SH-SY5Y (cell line): ENCODE results near the gene STEAP4.

Source experiments
- GATA2 ChIP-seq: IDR thresholded peaks from 2 replicates; pipeline ENCODE4 v1.6.1; 2011; ENCODE audit warnings: mild to moderate bottlenecking, low read depth, low read length
- GATA3 ChIP-seq: IDR thresholded peaks from 2 replicates; pipeline ENCODE4 v1.6.1; 2011; ENCODE audit warnings: low read depth, mild to moderate bottlenecking, low read length, moderate library complexity

The STEAP4 gene

DNA sequence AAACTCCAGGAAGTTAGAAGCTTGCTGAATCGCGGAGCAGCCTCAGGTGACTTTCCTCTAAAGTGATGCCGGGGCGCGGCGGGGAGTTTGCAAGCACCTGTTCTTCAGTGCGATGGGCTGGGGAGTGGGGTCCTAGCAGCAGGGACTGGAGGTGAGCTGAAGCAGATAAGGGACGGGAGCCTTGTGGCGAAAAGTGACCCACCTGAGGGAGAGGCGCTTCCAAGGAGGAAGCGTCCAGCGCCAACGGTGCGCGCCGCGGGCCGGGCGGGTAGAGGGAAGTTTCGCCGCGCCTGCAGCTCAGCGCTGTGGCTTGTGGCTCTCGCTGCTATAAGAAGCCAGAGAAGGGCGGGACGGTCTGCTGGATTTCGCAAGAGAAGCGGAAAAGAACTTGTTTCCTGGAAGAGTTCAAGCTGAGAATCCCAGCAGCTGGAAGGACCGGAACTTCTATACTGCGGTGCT is at the start of gene STEAP4:
STEAP4 (minus strand) TSS at position 305 of the 459 bp plus-strand sequence. CDS start 22,625 bp downstream, outside the sequence.
- TF ChIP-seq GATA3 = no peak
- no peak for TF ChIP-seq GATA2

DNA sequence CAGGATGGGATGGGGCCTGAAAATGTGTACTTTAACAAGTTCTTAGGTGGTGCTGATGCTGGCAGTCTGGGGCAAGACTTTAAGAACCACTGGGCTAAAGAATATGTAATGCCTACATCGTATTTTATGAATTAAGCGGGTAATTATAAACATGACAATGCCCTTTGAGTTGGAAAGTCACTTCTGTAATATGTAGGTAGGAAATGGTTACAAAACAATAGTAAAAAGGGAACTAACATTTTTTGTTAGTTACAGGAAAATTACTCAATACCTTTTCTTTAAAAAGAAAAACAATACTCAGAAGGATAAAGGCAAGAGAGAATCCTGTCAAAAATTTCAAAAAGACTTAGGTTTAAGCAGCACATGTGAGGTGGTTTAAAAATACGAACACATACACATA is 48.3 kb upstream of the STEAP4 start:
- TF ChIP-seq GATA3 (no peak), GATA2 (no peak)

DNA sequence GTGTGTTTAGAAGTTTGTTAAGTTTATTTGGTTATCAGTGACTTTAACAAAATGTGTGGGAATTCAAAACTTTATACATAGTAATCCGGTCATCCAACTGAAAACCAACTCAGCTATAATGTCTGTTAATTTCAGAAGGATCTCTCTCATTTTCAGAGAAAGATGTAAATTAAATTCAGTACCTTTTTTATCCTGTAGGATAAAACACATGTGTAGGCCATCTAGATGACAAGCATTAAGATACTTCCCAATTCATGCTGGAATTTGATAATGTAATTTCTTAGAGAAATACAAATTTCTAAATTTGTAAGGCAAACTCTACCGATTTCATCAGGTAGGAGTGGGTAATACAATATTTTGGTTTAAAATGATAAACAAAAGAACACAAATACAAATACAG is 43.4 kb upstream of the STEAP4 start:
- no peak for TF ChIP-seq GATA2
- TF ChIP-seq GATA3 = no peak

DNA sequence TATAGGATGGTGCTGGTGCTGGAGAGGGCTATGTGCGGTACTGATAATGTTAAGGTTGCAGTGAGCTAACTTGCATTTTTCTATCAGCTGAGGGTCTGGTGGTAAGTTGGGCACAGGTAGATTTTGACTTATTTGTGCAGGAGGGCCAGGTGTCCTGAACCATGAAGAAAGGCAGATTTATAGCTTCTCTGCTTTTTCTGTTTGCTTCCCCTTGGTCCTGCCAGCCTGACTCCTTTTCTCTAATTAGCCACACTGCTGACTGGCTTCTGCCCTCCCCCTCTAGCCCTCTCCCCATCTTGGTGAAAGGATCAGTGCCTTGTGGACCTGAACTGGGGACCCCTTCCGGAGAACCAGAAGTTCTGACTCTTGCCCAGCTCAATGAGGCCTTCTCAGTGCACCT is 40.8 kb upstream of the STEAP4 start:
- TF ChIP-seq GATA2 = no peak

DNA sequence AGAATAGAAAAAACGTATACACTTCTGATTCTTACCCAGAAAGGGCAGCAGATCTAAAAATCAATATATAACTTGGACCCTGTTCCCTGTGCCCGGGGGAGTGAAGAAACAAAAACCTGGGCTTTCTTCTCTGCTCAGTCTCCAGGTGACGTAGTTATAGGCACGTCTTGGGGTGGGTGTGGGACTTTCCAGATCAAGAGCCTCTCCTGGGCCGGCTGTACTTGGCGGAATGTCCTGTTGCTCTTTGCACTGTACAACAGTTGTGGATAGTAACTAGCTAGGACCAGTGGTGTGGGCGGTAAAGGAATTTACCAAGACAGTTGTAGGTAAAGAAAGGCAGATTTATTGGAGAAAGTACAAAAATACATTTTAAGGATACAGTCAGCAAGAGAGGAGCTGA is 40.4 kb upstream of the STEAP4 start:
- no peak for TF ChIP-seq GATA2
- no peak for TF ChIP-seq GATA3

DNA sequence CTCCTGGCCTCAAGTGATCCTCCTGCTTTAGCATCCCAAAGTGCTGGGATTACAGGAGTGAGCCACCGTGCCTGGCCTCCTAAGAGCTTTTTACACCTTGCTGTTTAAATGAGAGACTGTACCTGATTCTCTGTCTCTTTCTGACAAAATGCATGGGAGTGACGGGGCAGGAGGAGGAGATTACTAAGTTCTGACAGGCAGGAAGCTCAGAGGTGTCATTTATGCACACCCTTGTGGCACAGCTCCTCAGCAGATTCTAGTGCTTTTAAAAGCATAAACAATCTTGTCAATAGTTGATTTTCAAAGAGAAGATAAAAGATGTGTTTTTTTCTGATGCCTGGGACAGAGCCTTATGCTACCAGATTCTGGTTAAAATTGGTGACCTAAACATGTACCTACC is 39.7 kb upstream of the STEAP4 start:
- no peak for TF ChIP-seq GATA2
- no peak for TF ChIP-seq GATA3

DNA sequence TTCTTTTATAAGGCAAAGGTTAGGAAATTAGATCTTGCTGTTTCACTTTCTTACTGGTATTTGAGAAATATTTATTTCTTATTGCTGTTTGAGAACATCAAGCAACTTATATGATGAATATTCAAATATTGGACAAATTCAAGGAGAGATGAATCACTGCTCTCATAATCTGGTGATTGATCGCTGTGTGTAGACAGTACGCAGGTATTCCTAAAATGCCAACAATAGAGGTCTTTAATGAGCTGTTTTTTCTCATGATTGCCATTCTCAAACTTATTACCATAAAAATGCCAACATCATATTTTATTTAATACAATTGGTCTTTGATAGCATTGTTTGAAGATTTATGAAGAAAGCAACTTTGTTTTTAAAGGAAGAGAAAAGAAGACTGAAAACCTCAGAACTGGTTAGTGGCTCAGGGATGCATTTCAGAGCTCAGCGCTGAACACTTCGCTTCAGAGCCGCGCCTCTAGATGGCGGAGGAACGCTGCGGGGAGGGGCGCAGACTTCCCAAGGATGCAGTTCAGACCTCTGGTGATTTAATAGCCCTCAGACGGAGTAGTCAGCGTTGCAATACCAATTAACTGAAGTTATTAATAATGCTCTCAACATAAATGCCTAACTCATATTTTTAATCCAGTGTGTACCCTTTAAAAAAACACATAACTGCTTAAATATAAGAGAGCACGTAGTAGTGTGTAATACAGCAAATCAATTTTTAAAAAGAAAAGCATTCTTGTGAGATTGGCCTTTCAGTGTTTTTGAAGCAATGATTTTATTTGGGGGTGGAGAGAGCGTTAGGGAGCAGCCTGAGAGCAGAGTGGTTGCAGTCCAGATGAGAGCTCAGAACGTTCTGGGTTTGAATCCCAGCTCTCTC is 38.5 kb upstream of the STEAP4 start:
- TF ChIP-seq GATA2 = no peak
- TF ChIP-seq GATA3 = no peak

DNA sequence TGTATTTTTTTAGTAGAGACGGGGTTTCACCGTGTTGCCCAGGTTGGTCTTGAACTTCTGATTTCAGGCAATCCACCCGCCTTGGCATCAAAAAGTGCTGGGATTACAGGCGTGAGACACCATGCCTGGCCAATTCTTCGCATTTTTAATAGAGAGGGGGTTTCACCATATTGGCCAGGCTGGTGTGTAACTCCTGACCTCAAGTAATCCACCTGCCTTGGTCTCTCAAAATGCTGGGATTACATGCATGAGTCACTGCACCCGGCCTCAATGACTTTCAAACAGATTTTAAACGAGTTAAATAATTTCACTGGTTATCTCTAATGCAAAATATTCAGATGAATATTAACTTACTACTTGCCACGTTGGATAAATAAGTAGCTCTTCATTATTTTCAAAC is 37.6 kb upstream of the STEAP4 start:
- TF ChIP-seq GATA2 (no peak), GATA3 (no peak)

DNA sequence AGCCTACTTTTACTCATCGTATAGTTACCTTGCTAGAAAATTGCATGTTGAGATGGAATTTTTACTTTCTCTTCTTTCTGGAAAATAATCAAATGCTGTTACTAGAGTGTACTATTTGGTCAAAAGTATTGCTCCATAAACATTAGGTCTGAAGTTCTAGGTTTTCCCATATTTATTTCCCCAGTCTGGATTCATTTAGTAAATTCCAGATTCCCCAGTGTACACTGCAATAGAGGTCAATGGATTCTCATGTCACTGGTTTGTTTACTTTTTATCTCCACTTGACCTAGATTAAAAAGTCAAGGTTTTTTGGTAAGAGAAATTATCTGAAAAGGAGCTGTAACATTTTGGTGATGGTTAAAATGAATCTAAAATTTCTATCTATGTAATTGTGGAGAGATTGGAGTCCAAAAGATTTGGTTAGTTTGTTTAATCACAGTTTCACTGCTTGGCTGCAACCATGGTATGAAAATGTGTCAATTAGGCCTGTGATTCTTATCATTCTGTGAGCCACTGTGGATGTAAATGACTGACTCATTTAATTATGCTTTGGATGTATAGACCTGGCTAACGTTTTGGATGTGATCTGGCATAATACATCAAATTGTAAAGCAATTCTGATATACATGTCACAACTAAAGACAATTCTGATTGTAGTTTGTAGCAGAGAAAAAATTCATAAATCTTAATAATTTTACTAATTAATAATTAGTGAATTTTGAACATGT is 32.7 kb upstream of the STEAP4 start:
- TF ChIP-seq GATA2 (peak; percentile 22; the same call in 1 of the 2 replicates), GATA3 (0 out of 2 replicates have a peak, but pooled peaks have one; percentile 44)

DNA sequence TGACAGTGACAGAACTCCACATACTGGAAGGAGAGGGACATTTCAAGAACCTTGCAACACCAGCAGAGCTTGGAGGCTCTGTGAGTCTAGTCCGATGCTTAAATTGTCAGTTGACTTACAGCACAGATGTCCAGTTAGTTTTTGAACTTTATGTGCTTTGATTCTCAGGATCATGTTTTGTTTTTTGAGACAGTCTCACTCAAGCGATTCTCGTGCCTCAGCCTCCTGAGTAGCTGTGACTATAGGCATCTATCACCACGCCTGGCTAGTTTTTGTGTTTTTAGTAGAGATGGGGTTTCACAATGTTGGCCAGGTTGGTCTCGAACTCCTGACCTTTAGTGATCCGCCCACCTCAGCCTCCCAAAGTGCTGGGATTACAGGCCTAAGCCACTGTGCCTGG is 31.8 kb upstream of the STEAP4 start:
- no peak for TF ChIP-seq GATA2
- no peak for TF ChIP-seq GATA3

DNA sequence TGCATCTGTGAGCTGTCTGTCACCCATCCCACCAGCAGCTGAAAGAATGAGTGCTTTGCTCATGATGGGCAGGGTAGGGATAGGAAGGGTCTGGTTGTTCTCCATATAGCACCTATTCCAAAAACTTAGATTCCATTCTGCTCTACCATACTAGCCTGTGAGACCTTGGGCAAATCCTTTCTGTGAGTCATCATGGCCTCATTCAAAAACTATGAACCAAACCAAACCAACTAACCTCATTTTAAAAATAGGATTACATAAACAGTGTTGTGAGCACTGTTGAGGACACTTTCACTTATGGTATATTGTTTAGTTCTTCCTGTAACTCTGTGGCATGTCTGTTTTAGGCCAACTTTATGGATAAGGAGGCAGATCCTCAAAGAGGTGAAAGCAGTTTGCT is 30.9 kb upstream of the STEAP4 start:
- TF ChIP-seq GATA2 (no peak), GATA3 (no peak)

DNA sequence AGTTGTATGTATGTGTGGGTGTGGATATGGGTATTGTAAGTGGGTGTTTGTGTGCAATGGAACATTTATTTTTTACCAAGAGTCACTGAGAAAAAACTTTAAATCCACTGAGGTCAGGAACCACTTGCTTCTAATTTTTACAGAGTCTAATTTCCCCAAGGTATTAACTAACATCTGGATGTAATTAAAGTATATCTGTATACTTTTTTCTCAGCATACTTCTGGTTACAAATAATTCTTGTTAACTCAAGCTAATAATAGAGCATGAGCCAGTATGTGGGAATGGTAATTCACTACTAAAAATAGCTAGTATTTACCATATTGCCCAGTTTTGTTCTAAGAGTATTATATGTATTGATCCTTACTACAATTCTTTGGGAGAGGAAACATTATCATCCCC is 24.6 kb upstream of the STEAP4 start:
- no peak for TF ChIP-seq GATA3
- no peak for TF ChIP-seq GATA2

DNA sequence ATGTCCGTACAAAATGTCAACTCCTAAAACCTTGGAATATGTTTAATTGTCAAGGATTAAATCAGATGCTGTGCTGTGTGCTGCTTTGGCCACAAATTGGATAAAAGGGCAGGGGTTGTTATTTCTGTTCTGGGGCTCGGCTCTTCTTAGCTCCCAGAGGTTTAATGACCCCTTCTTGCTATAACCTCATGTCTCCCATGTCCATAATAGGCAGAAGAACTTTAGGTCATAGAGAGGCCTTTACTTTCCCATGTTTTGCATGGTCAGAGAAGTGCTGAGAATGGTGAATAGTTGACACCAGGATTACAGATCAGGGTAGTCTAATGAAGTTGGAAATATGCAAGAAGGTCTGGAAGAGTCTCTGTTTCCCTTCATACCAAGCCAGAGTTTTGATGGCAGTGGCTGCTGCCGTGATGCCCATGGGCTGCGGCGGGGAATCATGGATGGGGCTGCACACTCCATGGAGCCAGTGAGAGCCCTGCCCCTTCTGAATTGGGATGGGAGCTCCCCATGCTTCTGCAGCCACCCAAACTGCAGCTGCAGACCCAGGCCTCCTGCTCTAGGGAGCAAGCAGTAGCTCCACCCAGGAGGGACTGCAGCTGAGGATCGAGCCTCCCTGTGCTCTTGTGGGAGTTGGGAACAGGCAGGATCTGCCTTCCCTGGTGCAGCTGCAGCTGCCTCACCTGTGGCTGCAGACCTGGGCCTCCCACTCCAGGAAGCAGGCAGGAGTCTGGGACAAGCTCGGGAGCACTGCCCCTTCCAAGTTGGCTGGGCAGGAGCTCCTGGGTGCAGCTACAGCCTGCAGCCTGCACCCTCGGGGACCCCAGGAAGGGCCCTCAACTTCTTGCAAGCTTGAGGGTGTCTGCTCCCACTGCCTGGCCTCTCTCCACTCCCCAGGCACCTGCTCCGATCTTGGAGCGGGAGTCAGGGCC is 23.1 kb upstream of the STEAP4 start:
- TF ChIP-seq GATA3 (no peak), GATA2 (no peak)

DNA sequence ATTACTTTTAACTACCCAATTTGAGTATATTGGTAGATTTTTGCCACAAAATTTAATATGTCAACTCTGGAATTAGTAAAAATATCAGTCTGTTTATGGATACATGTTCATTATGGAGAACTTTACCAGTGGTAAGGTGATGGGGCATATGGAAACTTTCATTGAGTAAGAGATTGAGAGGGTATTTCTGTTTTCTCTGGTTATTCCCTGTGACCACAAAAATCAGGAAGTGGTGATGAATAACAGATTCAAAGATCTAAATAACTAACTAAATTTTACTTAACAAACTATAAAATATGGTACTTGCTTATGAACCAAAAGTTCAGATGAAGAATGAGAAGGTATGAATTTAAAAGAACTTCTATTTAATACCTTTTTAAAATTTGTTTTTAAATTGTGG is 22.1 kb upstream of the STEAP4 start:
- TF ChIP-seq GATA2 = no peak
- no peak for TF ChIP-seq GATA3
